ENCODE results near the gene SLC25A34.

The SLC25A34 gene

GRCh38 chr1:15727424-15727823, 8.6 kb upstream of the SLC25A34 start:
- Histone ChIP-seq H3K4me3 (ENCODE audit: low read length, poor library complexity, severe bottlenecking) (no peak overlapping the region), H3K9me3 (ENCODE audit: insufficient read depth, low read depth, low read length) (no peaks in the 10 kb centered on the region), H3K4me2 (ENCODE audit: low read depth, low read length, poor library complexity, severe bottlenecking) (no peak overlapping the region), H3K36me3 (ENCODE audit: insufficient read depth, low read length) (peaks cover 64% of the 10 kb centered on the region; the same call in 1 of the 2 replicates), H3K79me2 (ENCODE audit: insufficient read depth, low read length) (no peaks in the 10 kb centered on the region), H3K4me1 (ENCODE audit: insufficient read depth, low read length, poor library complexity, severe bottlenecking) (no peaks in the 10 kb centered on the region), H3K27me3 (ENCODE audit: insufficient read depth, low read length, poor library complexity, severe bottlenecking) (no peaks in the 10 kb centered on the region), H4K20me1 (ENCODE audit: insufficient read depth, low read length, poor library complexity, severe bottlenecking) (no peaks in the 10 kb centered on the region), H2AFZ (ENCODE audit: low read length) (no peak overlapping the region), H3K9me2 (replicated peaks; ENCODE audit: low read depth, low read length) (no peaks in the 10 kb centered on the region), H3F3A (ENCODE audit: low read depth) (no peaks in the 10 kb centered on the region), H3K9ac (ENCODE audit: low read depth, low read length, poor library complexity, severe bottlenecking) (no peak overlapping the region)
- TF ChIP-seq, protein P1, sequence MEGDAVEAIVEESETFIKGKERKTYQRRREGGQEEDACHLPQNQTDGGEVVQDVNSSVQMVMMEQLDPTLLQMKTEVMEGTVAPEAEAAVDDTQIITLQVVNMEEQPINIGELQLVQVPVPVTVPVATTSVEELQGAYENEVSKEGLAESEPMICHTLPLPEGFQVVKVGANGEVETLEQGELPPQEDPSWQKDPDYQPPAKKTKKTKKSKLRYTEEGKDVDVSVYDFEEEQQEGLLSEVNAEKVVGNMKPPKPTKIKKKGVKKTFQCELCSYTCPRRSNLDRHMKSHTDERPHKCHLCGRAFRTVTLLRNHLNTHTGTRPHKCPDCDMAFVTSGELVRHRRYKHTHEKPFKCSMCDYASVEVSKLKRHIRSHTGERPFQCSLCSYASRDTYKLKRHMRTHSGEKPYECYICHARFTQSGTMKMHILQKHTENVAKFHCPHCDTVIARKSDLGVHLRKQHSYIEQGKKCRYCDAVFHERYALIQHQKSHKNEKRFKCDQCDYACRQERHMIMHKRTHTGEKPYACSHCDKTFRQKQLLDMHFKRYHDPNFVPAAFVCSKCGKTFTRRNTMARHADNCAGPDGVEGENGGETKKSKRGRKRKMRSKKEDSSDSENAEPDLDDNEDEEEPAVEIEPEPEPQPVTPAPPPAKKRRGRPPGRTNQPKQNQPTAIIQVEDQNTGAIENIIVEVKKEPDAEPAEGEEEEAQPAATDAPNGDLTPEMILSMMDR (conservative IDR thresholded peaks at IDR 0.05; ENCODE audit: low read length): no peak
- TF ChIP-seq EZH2phosphoT487 (IDR thresholded peaks at IDR 0.05; ENCODE audit: borderline replicate concordance): no peak

- Histone ChIP-seq H3F3A (ENCODE audit: low read depth) (no peaks in the 10 kb centered on the region), H3K27me3 (ENCODE audit: insufficient read depth, low read length, poor library complexity, severe bottlenecking) (no peaks in the 10 kb centered on the region), H2AFZ (ENCODE audit: low read length) (no peak overlapping the region), H3K36me3 (ENCODE audit: insufficient read depth, low read length) (peaks cover 61% of the 10 kb centered on the region; the same call in 1 of the 2 replicates), H3K9me3 (ENCODE audit: insufficient read depth, low read depth, low read length) (no peaks in the 10 kb centered on the region), H3K79me2 (ENCODE audit: insufficient read depth, low read length) (no peaks in the 10 kb centered on the region), H3K4me1 (ENCODE audit: insufficient read depth, low read length, poor library complexity, severe bottlenecking) (no peaks in the 10 kb centered on the region), H3K4me2 (ENCODE audit: low read depth, low read length, poor library complexity, severe bottlenecking) (no peak overlapping the region), H3K9ac (ENCODE audit: low read depth, low read length, poor library complexity, severe bottlenecking) (no peak overlapping the region), H4K20me1 (ENCODE audit: insufficient read depth, low read length, poor library complexity, severe bottlenecking) (no peaks in the 10 kb centered on the region), H3K4me3 (ENCODE audit: low read length, poor library complexity, severe bottlenecking) (no peak overlapping the region), H3K9me2 (replicated peaks; ENCODE audit: low read depth, low read length) (no peaks in the 10 kb centered on the region)
- TF ChIP-seq EZH2phosphoT487 (IDR thresholded peaks at IDR 0.05; ENCODE audit: borderline replicate concordance): no peak
- TF ChIP-seq, protein P1 (conservative IDR thresholded peaks at IDR 0.05; ENCODE audit: low read length): no peak
Observed at GRCh38 chr1:15727866-15728534, 8.1 kb upstream of the SLC25A34 start.

GRCh38 chr1:15728937-15729657, 7.0 kb upstream of the SLC25A34 start:
- H3F3A ChIP-seq (ENCODE audit: low read depth): no peaks in the 10 kb centered on the region
- no peaks in the 10 kb centered on the region for H3K27me3 ChIP-seq (ENCODE audit: insufficient read depth, low read length, poor library complexity, severe bottlenecking)
- H3K9me3 ChIP-seq (ENCODE audit: insufficient read depth, low read depth, low read length): no peaks in the 10 kb centered on the region
- no peak overlapping the region for H3K9ac ChIP-seq (ENCODE audit: low read depth, low read length, poor library complexity, severe bottlenecking)
- H3K4me3 ChIP-seq (ENCODE audit: low read length, poor library complexity, severe bottlenecking): no peak overlapping the region
- TF ChIP-seq EZH2phosphoT487 (IDR thresholded peaks at IDR 0.05; ENCODE audit: borderline replicate concordance): no peak
- TF ChIP-seq, protein P1 (conservative IDR thresholded peaks at IDR 0.05; ENCODE audit: low read length): no peak
- H3K36me3 ChIP-seq (ENCODE audit: insufficient read depth, low read length): peaks cover 56% of the 10 kb centered on the region; the same call in 1 of the 2 replicates
- H3K79me2 ChIP-seq (ENCODE audit: insufficient read depth, low read length): no peaks in the 10 kb centered on the region
- H2AFZ ChIP-seq (ENCODE audit: low read length): no peak overlapping the region
- no peak overlapping the region for H3K4me2 ChIP-seq (ENCODE audit: low read depth, low read length, poor library complexity, severe bottlenecking)
- H4K20me1 ChIP-seq (ENCODE audit: insufficient read depth, low read length, poor library complexity, severe bottlenecking): no peaks in the 10 kb centered on the region
- no peaks in the 10 kb centered on the region for H3K4me1 ChIP-seq (ENCODE audit: insufficient read depth, low read length, poor library complexity, severe bottlenecking)
- H3K9me2 ChIP-seq (replicated peaks; ENCODE audit: low read depth, low read length): no peaks in the 10 kb centered on the region
